GM23338 (cell line): ENCODE data around the gene LSM2. TPM values are rescaled to one million over a fixed set of nuclear protein-coding genes. Genes with fewer than 3 reads are reported as not detected.

Source experiments
- ATAC-seq: fragments of 200-7000 bp; cut with Tn5 transposase; 3 replicates; pipeline ENCODE4 v1.9.1; 2020
- DNase-seq: peaks from one replicate; pipeline ENCODE4 v3.0.0-alpha.2; 2015; ENCODE audit warnings: low spot score
- H2AFZ ChIP-seq: fragments of 200-600 bp; sonication (generic); 2 replicates; pipeline ENCODE4 v1.8.0; 2016; ENCODE audit warnings: antibody characterized with exemption, mild to moderate bottlenecking, moderate library complexity
- H3F3A ChIP-seq: fragments of 200-600 bp; sonication (generic); replicated peaks from 2 replicates; pipeline ENCODE4 v1.8.0; 2017; ENCODE audit warnings: antibody characterized with exemption, mixed run types, low read depth
- H3K27ac ChIP-seq: fragments of 200-600 bp; sonication (generic); 2 replicates; pipeline ENCODE4 v1.6.1; 2016; ENCODE audit warnings: low read depth
- H3K27me3 ChIP-seq: fragments of 200-600 bp; sonication (generic); 2 replicates; pipeline ENCODE4 v1.8.0; 2016; ENCODE audit warnings: mild to moderate bottlenecking, mixed run types, moderate library complexity; ENCODE audit not compliant: insufficient read depth
- H3K36me3 ChIP-seq: fragments of 200-600 bp; sonication (generic); 2 replicates; pipeline ENCODE4 v1.8.0; 2016; ENCODE audit warnings: mild to moderate bottlenecking; ENCODE audit not compliant: insufficient read depth
- H3K4me1 ChIP-seq: fragments of 200-600 bp; sonication (generic); 2 replicates; pipeline ENCODE4 v1.8.0; 2016; ENCODE audit warnings: mild to moderate bottlenecking, moderate library complexity; ENCODE audit not compliant: insufficient read depth
- H3K4me2 ChIP-seq: fragments of 200-600 bp; sonication (generic); 2 replicates; pipeline ENCODE4 v1.7.1; 2017; ENCODE audit warnings: mixed run types
- H3K4me3 ChIP-seq: fragments of 200-600 bp; sonication (generic); 2 replicates; pipeline ENCODE4 v1.6.1; 2016; ENCODE audit warnings: mixed run types
- H3K79me2 ChIP-seq: fragments of 200-600 bp; sonication (generic); replicated peaks from 2 replicates; pipeline ENCODE4 v1.8.0; 2017; ENCODE audit warnings: mild to moderate bottlenecking; ENCODE audit not compliant: insufficient read depth
- H3K9me2 ChIP-seq: fragments of 200-600 bp; sonication (generic); 2 replicates; pipeline ENCODE4 v1.8.0; 2017; ENCODE audit not compliant: insufficient read depth
- H4K20me1 ChIP-seq: fragments of 200-600 bp; sonication (generic); replicated peaks from 2 replicates; pipeline ENCODE4 v1.8.0; 2017; ENCODE audit warnings: mild to moderate bottlenecking; ENCODE audit not compliant: insufficient read depth
- H3K27ac Mint-ChIP-seq: 2 replicates; pipeline ENCODE4 v1.8.0; 2020; ENCODE audit warnings: inconsistent platforms, mild to moderate bottlenecking, moderate library complexity, mixed read lengths
- H3K27me3 Mint-ChIP-seq: 3 replicates; pipeline ENCODE4 v1.8.0; 2022; ENCODE audit warnings: low read depth, mild to moderate bottlenecking, moderate library complexity, mixed read lengths, inconsistent platforms; ENCODE audit not compliant: insufficient read depth, poor library complexity
- H3K36me3 Mint-ChIP-seq: 3 replicates; pipeline ENCODE4 v1.8.0; 2021; ENCODE audit warnings: low read depth, mild to moderate bottlenecking, inconsistent platforms, moderate library complexity, mixed read lengths
- H3K4me1 Mint-ChIP-seq: 3 replicates; pipeline ENCODE4 v1.8.0; 2020; ENCODE audit warnings: mild to moderate bottlenecking, inconsistent platforms, mixed read lengths
- H3K4me3 Mint-ChIP-seq: 3 replicates; pipeline ENCODE4 v1.8.0; 2021; ENCODE audit warnings: moderate library complexity, mild to moderate bottlenecking, inconsistent platforms, mixed read lengths
- H3K9me3 Mint-ChIP-seq: 3 replicates; pipeline ENCODE4 v1.8.0; 2020; ENCODE audit warnings: moderate library complexity, mild to moderate bottlenecking, inconsistent platforms, mixed read lengths
- CREB1 ChIP-seq: fragments of 250-450 bp; sonication (Bioruptor Pico); IDR thresholded peaks from 2 replicates; pipeline ENCODE4 v1.5.0; 2020; ENCODE audit warnings: low read depth, mild to moderate bottlenecking, moderate library complexity
- CTCF ChIP-seq, 2 experiments: fragments of 200-600 bp in 1 of 2; sonication (generic) in 1 of 2; conservative IDR thresholded peaks; 2 replicates each; pipeline versions ENCODE4 v1.5.1 to v1.6.1; 2016 to 2017; ENCODE audit warnings: antibody characterized with exemption in 2 of 2, low read depth in 2 of 2, mild to moderate bottlenecking in 2 of 2, moderate library complexity in 1 of 2
- ETS1 ChIP-seq: IDR thresholded peaks from 2 replicates; pipeline ENCODE4 v1.6.1; 2016; ENCODE audit warnings: antibody characterized with exemption
- EZH2 ChIP-seq: fragments of 200-600 bp; sonication (generic); IDR thresholded peaks from one replicate; pipeline ENCODE4 v1.8.0; 2017; ENCODE audit warnings: antibody characterized with exemption, mild to moderate bottlenecking, low read depth; ENCODE audit not compliant: unreplicated experiment
- EZH2phosphoT487 ChIP-seq: fragments of 200-600 bp; sonication (generic); IDR thresholded peaks from one replicate; pipeline ENCODE4 v1.8.1; 2018; ENCODE audit warnings: antibody characterized with exemption; ENCODE audit not compliant: unreplicated experiment
- NANOG ChIP-seq: IDR thresholded peaks from 2 replicates; pipeline ENCODE4 v1.6.1; 2016; ENCODE audit warnings: antibody characterized with exemption, borderline replicate concordance
- POLR2AphosphoS5 ChIP-seq: IDR thresholded peaks from 2 replicates; pipeline ENCODE4 v1.6.1; 2016; ENCODE audit warnings: antibody characterized with exemption, low read depth
- STAT1 ChIP-seq: IDR thresholded peaks from one replicate; pipeline ENCODE4 v1.6.1; 2016; ENCODE audit warnings: antibody characterized with exemption; ENCODE audit not compliant: unreplicated experiment
- ZNF114 ChIP-seq: fragments of 250-450 bp; sonication (Bioruptor Pico); IDR thresholded peaks from 2 replicates; pipeline ENCODE4 v1.5.0; 2020; ENCODE audit warnings: mild to moderate bottlenecking, moderate library complexity
- ZNF331 ChIP-seq: fragments of 250-450 bp; sonication (Bioruptor Pico); IDR thresholded peaks from 2 replicates; pipeline ENCODE4 v1.5.0; 2020; ENCODE audit warnings: low read depth, mild to moderate bottlenecking, moderate library complexity
- polyA plus RNA-seq: library from polyadenylated mRNA; unstranded; fragments of >200 nt; fragmentation: Nextera tagmentation; extraction: Ambion mirVana; gene quantifications from 2 replicates; pipeline ENCODE4 v1.2.1, GENCODE V29; 2016
- total RNA-seq: library from RNA; depleted of rRNA; stranded (reverse); fragments of >200 nt; shearing (Covaris generic); gene quantifications from 2 replicates; pipeline ENCODE4 v1.2.3, GENCODE V29; 2014
- TF ChIP-seq, protein P1 (sequence below): fragments of 250-450 bp; sonication (Bioruptor Pico); IDR thresholded peaks from 2 replicates; pipeline ENCODE4 v1.5.0; 2020; ENCODE audit warnings: mild to moderate bottlenecking, moderate library complexity

LSM2 gene
- total and polyA plus RNA-seq, 2 experiments from 2014 or later, result 106 to 140 TPM

DNA sequence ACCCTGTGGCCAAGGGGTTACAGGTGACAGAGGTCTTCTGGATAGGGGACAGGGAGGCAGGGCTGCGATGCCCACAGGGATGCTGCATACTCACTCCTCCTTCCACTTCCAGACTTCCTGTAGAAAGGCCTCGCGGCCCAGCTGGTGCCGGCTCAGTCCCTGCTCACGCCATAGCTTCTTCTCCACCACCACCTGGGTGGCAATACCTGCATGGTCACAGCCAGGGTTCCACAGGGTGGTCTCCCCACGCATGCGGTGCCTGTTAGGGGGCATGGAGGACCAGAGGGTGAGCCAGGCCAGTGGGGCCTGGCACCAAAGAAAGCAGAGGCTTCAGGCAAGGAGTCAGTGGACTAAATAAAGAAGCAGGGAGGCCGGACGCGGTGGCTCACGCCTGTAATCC, 21.3 kb downstream of the LSM2 start:
- no peak for TF ChIP-seq EZH2phosphoT487
- no peak for TF ChIP-seq ZNF331
- TF ChIP-seq STAT1, result no peak
- no peak for TF ChIP-seq ZNF114 (CRISPR knock-in tag)
- TF ChIP-seq EZH2, result no peak
- no peak for TF ChIP-seq CREB1 (CRISPR knock-in tag)
- Mint-ChIP-seq H3K27ac (no peak overlapping the region), H3K36me3 (peaks cover 55% of the 10 kb centered on the region), H3K27me3 (peaks cover 11% of the 10 kb centered on the region), H3K4me3 (no peak overlapping the region), H3K4me1 (no peaks in the 10 kb centered on the region), H3K9me3 (no peaks in the 10 kb centered on the region)
- H3K27me3 ChIP-seq, result no peaks in the 10 kb centered on the region
- H3K27ac ChIP-seq, result no peak overlapping the region
- no peaks in the 10 kb centered on the region; the same call in 1 of the 2 replicates for H3F3A ChIP-seq
- no peak overlapping the region for H3K4me3 ChIP-seq
- DNase-seq, result no peak
- no peak for ATAC-seq
- no peak overlapping the region for H2AFZ ChIP-seq
- H3K4me2 ChIP-seq, result no peak overlapping the region
- no peaks in the 10 kb centered on the region for H3K4me1 ChIP-seq
- H3K79me2 ChIP-seq, result no peaks in the 10 kb centered on the region
- no peaks in the 10 kb centered on the region for H3K9me2 ChIP-seq
- peaks cover 8% of the 10 kb centered on the region for H3K36me3 ChIP-seq
- H4K20me1 ChIP-seq, result no peaks in the 10 kb centered on the region; the same call in 1 of the 2 replicates

DNA sequence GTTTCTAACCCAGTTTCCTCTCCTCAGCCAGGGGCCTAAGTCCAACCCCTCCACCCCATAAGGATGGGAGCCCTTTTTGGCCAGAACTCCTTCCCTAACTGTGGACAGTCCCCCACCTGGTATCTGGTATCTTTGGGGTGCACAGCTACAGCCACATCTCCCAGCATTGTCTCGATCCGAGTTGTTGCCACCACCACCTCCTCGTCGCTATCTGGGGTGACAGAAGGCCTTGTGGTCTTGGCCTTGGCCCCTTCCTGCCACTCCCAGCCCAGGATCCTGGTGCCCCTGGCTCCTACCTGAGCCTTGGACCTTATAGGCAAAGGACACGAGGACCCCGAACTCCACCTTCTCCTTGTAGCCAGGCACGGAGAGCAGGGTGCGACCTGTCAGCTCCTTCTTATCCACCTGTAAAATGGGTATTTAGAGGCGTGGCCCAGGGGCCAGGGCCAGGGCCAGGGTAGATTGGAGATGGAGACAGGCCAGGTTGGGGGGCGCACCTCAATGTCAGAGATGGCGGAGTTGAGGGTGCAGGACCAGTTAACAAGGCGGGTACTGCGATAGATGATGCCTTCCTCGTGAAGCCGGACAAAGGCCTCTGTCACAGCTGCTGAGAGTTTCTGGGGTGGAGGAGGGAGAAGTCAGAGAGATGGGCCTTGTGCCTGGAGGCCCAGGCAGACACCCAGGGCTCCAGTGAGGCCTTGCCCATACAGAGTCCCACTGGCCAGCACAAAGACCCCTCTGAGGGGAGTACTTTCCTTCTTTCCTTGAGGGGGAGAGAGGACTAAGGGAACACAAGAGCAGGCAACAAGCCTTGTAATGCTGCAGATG, 22.5 kb downstream of the LSM2 start:
- Histone ChIP-seq H3K4me2 (no peak overlapping the region), H3K27me3 (no peaks in the 10 kb centered on the region), H3K4me1 (no peaks in the 10 kb centered on the region), H2AFZ (no peak overlapping the region), H3K27ac (no peak overlapping the region), H3F3A (no peaks in the 10 kb centered on the region; the same call in 1 of the 2 replicates), H3K36me3 (peaks cover 1% of the 10 kb centered on the region), H3K79me2 (no peaks in the 10 kb centered on the region), H3K9me2 (no peaks in the 10 kb centered on the region), H4K20me1 (no peaks in the 10 kb centered on the region; the same call in 1 of the 2 replicates), H3K4me3 (no peak overlapping the region)
- H3K36me3 Mint-ChIP-seq, result peaks cover 54% of the 10 kb centered on the region
- TF ChIP-seq ZNF331 (no peak), CTCF (conservative IDR thresholded peaks at IDR 0.05; ENCODE audit: low read depth in 2 of 2) (no peak), NANOG (no peak), EZH2 (no peak), EZH2phosphoT487 (no peak), POLR2AphosphoS5 (no peak), ETS1 (no peak), ZNF114 (CRISPR knock-in tag) (no peak)
- TF ChIP-seq, protein P1, sequence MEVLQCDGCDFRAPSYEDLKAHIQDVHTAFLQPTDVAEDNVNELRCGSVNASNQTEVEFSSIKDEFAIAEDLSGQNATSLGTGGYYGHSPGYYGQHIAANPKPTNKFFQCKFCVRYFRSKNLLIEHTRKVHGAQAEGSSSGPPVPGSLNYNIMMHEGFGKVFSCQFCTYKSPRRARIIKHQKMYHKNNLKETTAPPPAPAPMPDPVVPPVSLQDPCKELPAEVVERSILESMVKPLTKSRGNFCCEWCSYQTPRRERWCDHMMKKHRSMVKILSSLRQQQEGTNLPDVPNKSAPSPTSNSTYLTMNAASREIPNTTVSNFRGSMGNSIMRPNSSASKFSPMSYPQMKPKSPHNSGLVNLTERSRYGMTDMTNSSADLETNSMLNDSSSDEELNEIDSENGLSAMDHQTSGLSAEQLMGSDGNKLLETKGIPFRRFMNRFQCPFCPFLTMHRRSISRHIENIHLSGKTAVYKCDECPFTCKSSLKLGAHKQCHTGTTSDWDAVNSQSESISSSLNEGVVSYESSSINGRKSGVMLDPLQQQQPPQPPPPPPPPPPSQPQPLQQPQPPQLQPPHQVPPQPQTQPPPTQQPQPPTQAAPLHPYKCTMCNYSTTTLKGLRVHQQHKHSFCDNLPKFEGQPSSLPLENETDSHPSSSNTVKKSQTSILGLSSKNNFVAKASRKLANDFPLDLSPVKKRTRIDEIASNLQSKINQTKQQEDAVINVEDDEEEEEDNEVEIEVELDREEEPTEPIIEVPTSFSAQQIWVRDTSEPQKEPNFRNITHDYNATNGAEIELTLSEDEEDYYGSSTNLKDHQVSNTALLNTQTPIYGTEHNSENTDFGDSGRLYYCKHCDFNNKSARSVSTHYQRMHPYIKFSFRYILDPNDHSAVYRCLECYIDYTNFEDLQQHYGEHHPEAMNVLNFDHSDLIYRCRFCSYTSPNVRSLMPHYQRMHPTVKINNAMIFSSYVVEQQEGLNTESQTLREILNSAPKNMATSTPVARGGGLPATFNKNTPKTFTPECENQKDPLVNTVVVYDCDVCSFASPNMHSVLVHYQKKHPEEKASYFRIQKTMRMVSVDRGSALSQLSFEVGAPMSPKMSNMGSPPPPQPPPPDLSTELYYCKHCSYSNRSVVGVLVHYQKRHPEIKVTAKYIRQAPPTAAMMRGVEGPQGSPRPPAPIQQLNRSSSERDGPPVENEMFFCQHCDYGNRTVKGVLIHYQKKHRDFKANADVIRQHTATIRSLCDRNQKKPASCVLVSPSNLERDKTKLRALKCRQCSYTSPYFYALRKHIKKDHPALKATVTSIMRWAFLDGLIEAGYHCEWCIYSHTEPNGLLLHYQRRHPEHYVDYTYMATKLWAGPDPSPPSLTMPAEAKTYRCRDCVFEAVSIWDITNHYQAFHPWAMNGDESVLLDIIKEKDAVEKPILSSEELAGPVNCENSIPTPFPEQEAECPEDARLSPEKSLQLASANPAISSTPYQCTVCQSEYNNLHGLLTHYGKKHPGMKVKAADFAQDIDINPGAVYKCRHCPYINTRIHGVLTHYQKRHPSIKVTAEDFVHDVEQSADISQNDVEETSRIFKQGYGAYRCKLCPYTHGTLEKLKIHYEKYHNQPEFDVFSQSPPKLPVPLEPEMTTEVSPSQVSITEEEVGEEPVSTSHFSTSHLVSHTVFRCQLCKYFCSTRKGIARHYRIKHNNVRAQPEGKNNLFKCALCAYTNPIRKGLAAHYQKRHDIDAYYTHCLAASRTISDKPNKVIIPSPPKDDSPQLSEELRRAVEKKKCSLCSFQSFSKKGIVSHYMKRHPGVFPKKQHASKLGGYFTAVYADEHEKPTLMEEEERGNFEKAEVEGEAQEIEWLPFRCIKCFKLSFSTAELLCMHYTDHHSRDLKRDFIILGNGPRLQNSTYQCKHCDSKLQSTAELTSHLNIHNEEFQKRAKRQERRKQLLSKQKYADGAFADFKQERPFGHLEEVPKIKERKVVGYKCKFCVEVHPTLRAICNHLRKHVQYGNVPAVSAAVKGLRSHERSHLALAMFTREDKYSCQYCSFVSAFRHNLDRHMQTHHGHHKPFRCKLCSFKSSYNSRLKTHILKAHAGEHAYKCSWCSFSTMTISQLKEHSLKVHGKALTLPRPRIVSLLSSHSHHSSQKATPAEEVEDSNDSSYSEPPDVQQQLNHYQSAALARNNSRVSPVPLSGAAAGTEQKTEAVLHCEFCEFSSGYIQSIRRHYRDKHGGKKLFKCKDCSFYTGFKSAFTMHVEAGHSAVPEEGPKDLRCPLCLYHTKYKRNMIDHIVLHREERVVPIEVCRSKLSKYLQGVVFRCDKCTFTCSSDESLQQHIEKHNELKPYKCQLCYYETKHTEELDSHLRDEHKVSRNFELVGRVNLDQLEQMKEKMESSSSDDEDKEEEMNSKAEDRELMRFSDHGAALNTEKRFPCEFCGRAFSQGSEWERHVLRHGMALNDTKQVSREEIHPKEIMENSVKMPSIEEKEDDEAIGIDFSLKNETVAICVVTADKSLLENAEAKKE (CRISPR knock-in tag), result no peak
- ATAC-seq, result no peak
- no peak for DNase-seq
- no peak overlapping the region for H3K4me3 Mint-ChIP-seq
- H3K27ac Mint-ChIP-seq, result no peak overlapping the region
- H3K4me1 Mint-ChIP-seq, result no peaks in the 10 kb centered on the region
- no peaks in the 10 kb centered on the region for H3K9me3 Mint-ChIP-seq
- H3K27me3 Mint-ChIP-seq, result peaks cover 8% of the 10 kb centered on the region
